ENCODE data around the gene C2orf72. TPM values are rescaled to one million over a fixed set of nuclear protein-coding genes. Genes with fewer than 3 reads are reported as not detected.

C2orf72 gene
- total and polyA plus RNA-seq, 2 of the 13 experiments (the other 11 are each of a cell fraction or from before 2014, with no cell fraction given): 147 to 203 TPM

GRCh38 chr2:231047274-231047922 is 10.1 kb downstream of the C2orf72 start (continued):
- 0 out of 2 replicates have a peak, but pooled peaks have one; percentile 18 for TF ChIP-seq ZNF138 (CRISPR knock-in tag; IDR thresholded peaks at IDR 0.05; ENCODE audit: low read depth)
- no peak for TF ChIP-seq ETS1 (CRISPR knock-in tag; IDR thresholded peaks at IDR 0.05)
- no peak for TF ChIP-seq ISX (CRISPR knock-in tag; conservative IDR thresholded peaks at IDR 0.05)
- 0 out of 2 replicates have a peak, but pooled peaks have one; percentile 50 for TF ChIP-seq CREBL2 (CRISPR knock-in tag; IDR thresholded peaks at IDR 0.05; ENCODE audit: borderline replicate concordance)
- TF ChIP-seq MIXL1 (CRISPR knock-in tag; IDR thresholded peaks at IDR 0.05): no peak
- peak; percentile 81; the same call in 1 of the 2 replicates for TF ChIP-seq ZNF235 (CRISPR knock-in tag; IDR thresholded peaks at IDR 0.05; ENCODE audit: borderline replicate concordance)
- no peak; the same call in 1 of the 2 replicates for TF ChIP-seq ZNF317 (CRISPR knock-in tag; IDR thresholded peaks at IDR 0.05)
- no peak for TF ChIP-seq ZNF841 (CRISPR knock-in tag; IDR thresholded peaks at IDR 0.05; ENCODE audit: borderline replicate concordance)
- TF ChIP-seq MED1 (CRISPR knock-in tag; IDR thresholded peaks at IDR 0.05): 0 out of 2 replicates have a peak, but pooled peaks have one; percentile 23
- no peak for TF ChIP-seq TRIM22 (IDR thresholded peaks at IDR 0.05)
- no peak for TF ChIP-seq BATF2 (CRISPR knock-in tag; IDR thresholded peaks at IDR 0.05)
- no peak for TF ChIP-seq DNMT1 (CRISPR knock-in tag; IDR thresholded peaks at IDR 0.05)
- TF ChIP-seq CREB1 (IDR thresholded peaks at IDR 0.05): no peak
- no peak for TF ChIP-seq CREB1 (CRISPR knock-in tag; IDR thresholded peaks at IDR 0.05)
- no peak for TF ChIP-seq ZNF660 (CRISPR knock-in tag; IDR thresholded peaks at IDR 0.05; ENCODE audit: borderline replicate concordance, low read depth)
- no peak for TF ChIP-seq ONECUT2 (CRISPR knock-in tag; IDR thresholded peaks at IDR 0.05)
- no peak for TF ChIP-seq U2AF1 (optimal IDR thresholded peaks at IDR 0.05; ENCODE audit: low read depth, low read length)
- peak; percentile 55; the same call in 1 of the 2 replicates for TF ChIP-seq ZSCAN29 (CRISPR knock-in tag; conservative IDR thresholded peaks at IDR 0.05)
- TF ChIP-seq ZSCAN25 (CRISPR knock-in tag; IDR thresholded peaks at IDR 0.05): peak; percentile 64; the same call in 1 of the 2 replicates
- TF ChIP-seq KMT2B (CRISPR knock-in tag; IDR thresholded peaks at IDR 0.05): 0 out of 2 replicates have a peak, but pooled peaks have one; percentile 13
- TF ChIP-seq ATM (IDR thresholded peaks at IDR 0.05; ENCODE audit: borderline replicate concordance): no peak
- no peak for TF ChIP-seq TOE1 (CRISPR knock-in tag; IDR thresholded peaks at IDR 0.05)
- no peak for TF ChIP-seq SP4 (CRISPR knock-in tag; IDR thresholded peaks at IDR 0.05)
- TF ChIP-seq ZNF546 (CRISPR knock-in tag; conservative IDR thresholded peaks at IDR 0.05): peak; percentile 27; the same call in 1 of the 2 replicates
- no peak for TF ChIP-seq BRF2 (CRISPR knock-in tag; IDR thresholded peaks at IDR 0.05)
- no peak for TF ChIP-seq AGO1 (IDR thresholded peaks at IDR 0.05; ENCODE audit: low read depth, low read length, poor library complexity, severe bottlenecking)
- peak; percentile 68; the same call in 1 of the 2 replicates for TF ChIP-seq ZNF598 (CRISPR knock-in tag; IDR thresholded peaks at IDR 0.05; ENCODE audit: borderline replicate concordance)
- no peak for TF ChIP-seq ZC3H4 (CRISPR knock-in tag; IDR thresholded peaks at IDR 0.05; ENCODE audit: borderline replicate concordance)

Data from HepG2 (cell line).